Stimulated activated CD4-positive, alpha-beta T cell treated with anti-CD3 and anti-CD28 coated beads, Interleukin-12 subunit alpha, Interleukin-12 subunit beta, amount 100 ng/mL, for 24 hours (primary cell): Measurements from ENCODE around the gene TIGIT.

Experiments used
- DNase-seq, 2 experiments: peaks; one replicate each; pipeline ENCODE4 v3.0.0-alpha.2; 2020; ENCODE audit warnings: low read depth in 2 of 2

Gene TIGIT

DNA sequence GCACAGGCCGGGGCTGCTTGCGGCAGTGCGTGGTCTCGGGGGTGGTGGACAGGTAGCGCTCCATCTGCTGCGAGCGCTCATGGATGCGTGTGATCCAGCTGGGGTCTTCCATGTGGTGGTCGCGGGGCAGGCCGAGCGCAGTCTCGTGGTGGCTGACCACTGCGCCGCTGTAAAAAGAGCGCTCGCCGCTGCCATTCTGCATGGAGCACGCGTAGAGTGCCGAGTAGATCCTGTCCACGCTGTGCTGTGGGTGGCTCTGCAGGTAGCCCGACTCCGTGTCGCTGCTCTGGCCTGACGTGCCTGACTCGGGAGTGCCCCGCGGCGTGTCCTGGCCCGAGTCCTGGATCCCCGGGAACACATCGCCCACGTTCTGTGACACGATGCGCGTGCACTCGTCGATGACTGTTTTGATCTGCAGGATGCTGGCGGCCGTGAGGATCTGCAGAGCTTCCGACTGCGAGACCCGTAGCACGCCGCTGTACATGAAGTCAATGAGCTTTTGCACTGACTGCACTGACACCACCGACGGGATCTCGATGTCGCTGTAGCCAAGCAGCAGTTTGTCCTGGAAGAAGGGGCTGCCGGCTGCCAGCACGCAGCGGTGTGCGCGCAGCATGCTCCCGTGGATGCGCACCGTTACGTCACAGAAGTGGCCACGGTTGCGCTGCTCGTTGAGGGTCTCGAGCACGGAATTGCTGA is 57.4 kb downstream of the TIGIT start:
- no peak for DNase-seq

GRCh38 chr3:114351822-114352145 is 58.0 kb downstream of the TIGIT start:
- no peak for DNase-seq

DNA sequence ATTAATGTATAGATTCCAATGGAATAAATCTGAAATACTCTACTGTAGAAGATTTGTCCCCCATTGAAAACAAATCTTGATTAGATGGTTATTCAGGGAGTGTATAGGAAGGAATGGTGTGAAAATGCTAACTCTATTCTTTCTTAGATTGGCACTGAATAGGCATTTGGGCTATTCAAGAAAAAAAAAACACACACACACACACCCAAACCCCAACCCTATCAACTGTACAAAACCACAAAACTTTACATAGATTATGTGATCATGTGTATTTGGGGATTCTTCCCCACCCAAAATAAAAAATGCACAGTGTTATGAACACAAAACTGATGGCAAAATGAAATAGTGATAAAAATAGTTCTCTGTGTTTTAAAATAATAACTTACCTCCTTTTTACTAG is 61.8 kb downstream of the TIGIT start:
- no peak for DNase-seq

- no peak for DNase-seq
Observed at GRCh38 chr3:114356066-114356465, 62.2 kb downstream of the TIGIT start.

DNA sequence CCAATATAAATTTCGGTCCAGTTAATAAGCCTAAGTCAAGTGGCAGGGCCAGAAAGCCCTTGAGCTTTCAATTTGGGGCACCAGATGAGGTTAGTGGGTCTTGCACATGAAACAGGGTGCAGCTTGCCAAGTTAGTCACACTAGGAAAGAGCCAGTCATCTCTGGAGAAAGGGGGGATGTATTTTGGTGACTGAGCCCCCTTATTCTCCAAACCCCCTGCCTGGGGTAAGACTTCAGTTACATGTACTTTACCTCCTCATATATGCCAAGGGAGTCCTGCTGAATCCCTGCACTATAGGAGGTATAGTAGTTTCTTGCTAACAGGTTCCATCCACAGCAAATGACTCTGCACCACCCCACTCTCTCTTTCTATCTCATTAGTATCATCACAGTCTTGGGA is 62.7 kb downstream of the TIGIT start:
- DNase-seq, result no peak
